AG09319 (cell line): ENCODE data around the gene SNX30.

Experiments
- DNase-seq: peaks from one replicate; pipeline ENCODE4 v3.0.0-alpha.2; 2010; ENCODE audit warnings: low read depth; ENCODE audit errors: extremely low read depth
- CTCF ChIP-seq: IDR thresholded peaks from 2 replicates; pipeline ENCODE4 v1.5.1; 2011; ENCODE audit warnings: low read depth, mild to moderate bottlenecking, inconsistent platforms, low read length, moderate library complexity

SNX30 gene

GRCh38 chr9:112852741-112853504 is 102.4 kb downstream of the SNX30 start:
- no peak for DNase-seq
- no peak for TF ChIP-seq CTCF

GRCh38 chr9:112853882-112854585 is 103.5 kb downstream of the SNX30 start:
- DNase-seq: no peak
- TF ChIP-seq CTCF: no peak

- no peak for TF ChIP-seq CTCF
- DNase-seq: no peak
Observed at GRCh38 chr9:112854657-112855056, 104.1 kb downstream of the SNX30 start.

GRCh38 chr9:112856200-112856599 is 105.6 kb downstream of the SNX30 start:
- no peak for DNase-seq
- no peak for TF ChIP-seq CTCF

GRCh38 chr9:112856843-112857242 is 106.3 kb downstream of the SNX30 start:
- TF ChIP-seq CTCF: no peak
- no peak for DNase-seq

GRCh38 chr9:112858005-112858404 is 107.4 kb downstream of the SNX30 start:
- DNase-seq: no peak
- TF ChIP-seq CTCF: no peak

GRCh38 chr9:112858625-112859147 is 108.1 kb downstream of the SNX30 start:
- DNase-seq: no peak
- no peak for TF ChIP-seq CTCF
